Measurements from ENCODE around the gene CHL1. TPM values are rescaled to one million over a fixed set of nuclear protein-coding genes. Genes with fewer than 3 reads are reported as not detected.

The CHL1 gene
- total RNA-seq, 1 experiment from 2014 or later: not detected

DNA sequence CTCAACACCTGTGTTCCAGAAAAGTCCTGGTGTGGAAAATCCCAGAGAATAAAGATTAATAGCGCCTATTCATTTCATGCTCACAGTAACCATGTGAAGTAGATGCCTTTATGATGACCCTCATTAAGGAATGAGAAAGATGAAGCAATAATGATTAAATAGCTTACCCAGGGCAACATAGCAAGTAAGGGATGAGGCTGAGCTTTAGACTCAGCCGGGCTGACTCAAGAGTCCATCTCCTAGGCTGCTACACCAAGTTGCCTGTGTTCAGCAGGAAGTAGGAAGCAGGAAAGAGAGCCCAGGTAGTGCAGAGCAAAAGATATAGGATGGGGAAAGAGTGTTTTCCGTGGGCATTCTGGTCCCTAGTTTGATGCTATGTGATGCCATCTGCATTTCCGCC, 256.5 kb downstream of the CHL1 start:
- no peak for DNase-seq
- Histone ChIP-seq H3K27ac (no peak overlapping the region), H3K27me3 (no peaks in the 10 kb centered on the region), H3K4me3 (no peak overlapping the region), H3K9me3 (replicated peaks) (no peaks in the 10 kb centered on the region), H3K4me1 (no peaks in the 10 kb centered on the region), H3K36me3 (no peaks in the 10 kb centered on the region)

DNA sequence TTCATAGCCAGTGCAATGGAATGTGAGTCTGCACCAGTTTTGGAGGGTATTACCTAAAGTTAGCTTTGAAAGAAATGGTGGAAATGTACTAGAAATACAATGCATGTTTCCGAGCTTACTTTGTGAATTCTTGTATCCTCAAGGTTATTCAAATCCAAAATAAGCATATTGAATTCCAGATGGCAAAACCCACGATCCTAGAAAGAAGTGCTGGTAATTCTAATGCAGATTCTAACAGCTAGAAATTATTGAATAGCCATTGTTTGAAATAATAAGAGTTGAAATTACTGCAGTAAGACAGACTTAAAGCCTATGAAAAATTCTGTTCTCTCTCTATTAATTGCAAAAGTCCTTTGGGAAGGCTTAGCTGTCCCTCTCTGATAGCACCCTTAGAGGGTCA, 258.4 kb downstream of the CHL1 start:
- no peaks in the 10 kb centered on the region for H3K9me3 ChIP-seq (replicated peaks)
- H3K4me1 ChIP-seq: no peaks in the 10 kb centered on the region
- H3K27me3 ChIP-seq: no peaks in the 10 kb centered on the region
- H3K27ac ChIP-seq: no peak overlapping the region
- H3K4me3 ChIP-seq: no peak overlapping the region
- no peak for DNase-seq
- no peaks in the 10 kb centered on the region for H3K36me3 ChIP-seq

DNA sequence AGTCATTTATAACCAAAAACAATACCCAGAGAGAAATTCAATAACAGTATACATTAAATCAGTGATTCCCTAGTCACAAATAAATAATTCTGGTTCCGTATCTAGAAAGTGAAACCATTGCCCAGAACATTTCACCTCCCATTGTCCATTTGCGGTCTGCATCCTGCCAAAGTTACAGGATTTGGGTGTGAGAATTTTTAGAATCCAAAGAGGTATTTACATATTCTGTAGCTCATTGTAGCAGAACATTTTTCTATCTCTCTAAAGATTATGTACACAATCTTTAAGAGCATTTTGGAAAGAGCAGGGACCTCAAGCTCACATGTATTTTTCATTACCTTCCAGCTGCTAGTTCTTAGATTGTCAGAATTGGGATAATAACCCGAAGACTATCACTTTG, 261.6 kb downstream of the CHL1 start:
- H3K4me1 ChIP-seq: no peaks in the 10 kb centered on the region
- DNase-seq: no peak
- H3K36me3 ChIP-seq: no peaks in the 10 kb centered on the region
- no peaks in the 10 kb centered on the region for H3K27me3 ChIP-seq
- no peaks in the 10 kb centered on the region for H3K9me3 ChIP-seq (replicated peaks)
- no peak overlapping the region for H3K4me3 ChIP-seq
- H3K27ac ChIP-seq: no peak overlapping the region

DNA sequence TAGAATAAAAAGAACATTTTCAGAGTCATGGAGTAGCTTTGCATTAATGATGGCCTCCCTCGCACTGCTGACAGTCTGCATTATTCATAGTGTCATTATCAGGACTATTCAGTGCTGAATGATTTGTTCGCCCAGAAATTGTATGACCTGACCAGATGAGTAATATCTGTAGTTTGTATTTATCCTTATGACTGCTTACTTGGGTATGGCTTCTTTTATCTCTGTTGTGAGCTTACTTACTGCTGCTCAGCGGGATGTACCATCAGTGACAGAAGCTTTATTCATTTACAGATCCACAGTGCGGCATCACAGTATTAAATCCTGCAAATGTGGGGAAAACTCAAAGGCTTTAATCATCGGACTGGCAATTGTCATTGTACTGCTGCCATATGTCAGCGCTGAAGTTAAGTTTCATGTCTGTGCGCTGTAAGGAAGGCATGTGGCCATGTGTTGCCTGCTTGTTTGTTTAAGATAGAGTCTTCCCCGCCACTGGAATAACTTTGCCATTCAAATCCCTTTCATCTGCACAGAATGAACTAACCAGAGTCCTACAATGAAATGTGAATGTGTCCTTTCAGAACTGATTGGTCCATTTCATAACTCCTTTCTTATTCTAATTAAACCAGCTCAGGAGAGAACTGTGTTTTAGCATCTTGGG, 262.2 kb downstream of the CHL1 start:
- Histone ChIP-seq H3K4me1 (no peaks in the 10 kb centered on the region), H3K27ac (no peak overlapping the region), H3K36me3 (no peaks in the 10 kb centered on the region), H3K27me3 (no peaks in the 10 kb centered on the region), H3K9me3 (replicated peaks) (no peaks in the 10 kb centered on the region), H3K4me3 (no peak overlapping the region)
- DNase-seq: no peak
